Measurements from ENCODE around the gene NRGN. TPM values are rescaled to one million over a fixed set of nuclear protein-coding genes. Genes with fewer than 3 reads are reported as not detected.

Gene NRGN
- polyA plus RNA-seq, 6 donors from 2014 or later, result 1.3 to 8.3 (median 6.0) TPM

DNA sequence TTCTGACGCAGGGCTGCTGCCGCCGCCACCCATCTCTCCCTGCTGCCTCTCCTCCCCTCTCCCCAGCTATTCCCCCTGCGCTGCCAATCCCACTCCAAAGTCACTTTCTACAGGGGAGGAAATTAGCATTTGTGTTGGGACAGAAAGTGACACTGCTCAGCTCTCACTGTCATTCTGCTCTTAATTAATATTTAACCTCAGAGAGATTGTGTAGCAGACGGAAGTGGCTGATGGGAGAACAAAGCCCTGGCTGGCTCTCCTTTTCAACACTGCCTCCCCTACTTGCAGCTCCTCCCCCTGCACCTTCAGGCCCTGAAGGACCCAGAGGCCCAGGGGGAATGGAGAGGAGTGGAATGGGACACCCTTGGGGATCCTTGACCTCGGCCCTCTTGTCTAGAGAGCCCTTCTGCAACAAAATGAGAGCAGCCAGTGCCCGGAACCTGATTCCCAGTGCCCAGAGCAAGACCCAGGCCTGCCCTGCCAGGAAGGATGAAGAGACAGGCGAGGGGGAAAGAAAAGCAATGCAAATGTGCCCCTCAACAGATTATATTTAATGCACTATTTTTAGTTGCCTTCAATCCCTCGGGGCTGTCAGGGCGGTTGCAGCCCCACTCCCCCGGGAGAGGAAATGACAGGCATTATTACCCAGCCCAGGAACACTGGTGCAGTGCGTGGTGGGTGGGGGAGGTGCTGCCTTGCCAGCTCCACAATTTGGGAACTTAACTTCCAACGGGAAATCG is 14.6 kb upstream of the NRGN start:
- H3K27ac Mint-ChIP-seq, result peak overlapping the region in 4 of 6 donors; percentile 52 to 93 (median 62)
- no peaks in the 10 kb centered on the region for H3K9me3 Mint-ChIP-seq
- H3K36me3 Mint-ChIP-seq, result no peaks in the 10 kb centered on the region
- H3K27me3 Mint-ChIP-seq, result peaks cover 21 to 29% (median 22%) of the 10 kb centered on the region in 3 donors
- ATAC-seq (ENCODE audit: low read depth in 2 of 2), result peak; percentile 65 to 77
- DNase-seq, result no peak
- H3K4me1 Mint-ChIP-seq, result peaks cover 54 to 63% (median 56%) of the 10 kb centered on the region in 3 donors
- H3K4me3 Mint-ChIP-seq, result peak overlapping the region; percentile 42 to 91 (median 78)

DNA sequence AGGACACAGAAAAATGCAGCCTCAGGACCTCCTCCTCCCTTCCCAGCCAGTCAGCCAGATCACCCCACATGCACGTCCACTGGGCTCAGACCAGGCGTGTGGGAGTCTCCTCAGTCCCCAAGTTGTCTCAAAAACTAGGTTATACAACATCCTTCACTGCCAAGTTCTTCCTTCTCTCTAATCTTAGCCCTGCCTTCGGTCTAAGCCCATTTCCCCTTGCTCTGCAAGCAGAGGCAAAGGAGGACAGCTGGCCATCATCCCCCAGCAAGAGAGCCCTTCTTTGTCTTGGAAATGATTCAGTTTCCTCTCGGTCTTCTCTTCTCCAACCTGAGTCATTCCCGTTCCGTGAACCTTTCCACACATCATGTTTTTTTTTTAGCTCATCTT is 14.0 kb upstream of the NRGN start:
- H3K4me1 Mint-ChIP-seq, result peaks cover 53 to 63% (median 56%) of the 10 kb centered on the region in 3 donors
- peak overlapping the region in 2 of 6 donors; percentile 40 to 52 for H3K27ac Mint-ChIP-seq
- no peaks in the 10 kb centered on the region for H3K9me3 Mint-ChIP-seq
- peaks cover 18 to 24% (median 21%) of the 10 kb centered on the region in 3 donors for H3K27me3 Mint-ChIP-seq
- peak overlapping the region; percentile 42 to 91 (median 78) for H3K4me3 Mint-ChIP-seq
- DNase-seq (no peak), ATAC-seq (ENCODE audit: low read depth in 2 of 2) (peak in 1 of 2 donors; percentile 41)
- no peaks in the 10 kb centered on the region for H3K36me3 Mint-ChIP-seq

DNA sequence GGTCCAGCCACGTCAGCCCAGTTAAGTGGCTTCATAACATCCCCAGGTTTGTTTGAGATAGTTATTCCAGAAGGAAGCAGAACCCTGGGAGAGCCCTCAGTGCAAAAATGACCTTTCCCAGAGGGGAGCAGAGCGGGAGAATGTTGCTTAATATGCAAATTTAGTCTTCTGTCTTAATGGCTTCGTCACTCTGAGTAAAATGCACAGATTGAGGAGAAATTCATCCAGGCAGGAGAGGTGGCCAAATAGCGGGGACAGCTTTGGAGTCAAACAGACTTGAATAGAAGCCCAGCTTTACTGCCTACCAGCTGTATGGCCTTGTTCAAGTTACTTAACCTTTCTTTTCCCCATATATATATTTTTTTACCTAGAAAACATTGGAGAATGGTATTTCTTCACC is 12.3 kb upstream of the NRGN start:
- Mint-ChIP-seq H3K27me3 (peaks cover 4 to 7% (median 7%) of the 10 kb centered on the region in 3 donors), H3K4me3 (peak overlapping the region in 1 of 8 donors; percentile 68), H3K36me3 (no peaks in the 10 kb centered on the region), H3K27ac (no peak overlapping the region), H3K4me1 (peaks cover 41 to 45% (median 42%) of the 10 kb centered on the region in 3 donors), H3K9me3 (no peaks in the 10 kb centered on the region)
- ATAC-seq (ENCODE audit: low read depth in 2 of 2) (no peak), DNase-seq (no peak)

DNA sequence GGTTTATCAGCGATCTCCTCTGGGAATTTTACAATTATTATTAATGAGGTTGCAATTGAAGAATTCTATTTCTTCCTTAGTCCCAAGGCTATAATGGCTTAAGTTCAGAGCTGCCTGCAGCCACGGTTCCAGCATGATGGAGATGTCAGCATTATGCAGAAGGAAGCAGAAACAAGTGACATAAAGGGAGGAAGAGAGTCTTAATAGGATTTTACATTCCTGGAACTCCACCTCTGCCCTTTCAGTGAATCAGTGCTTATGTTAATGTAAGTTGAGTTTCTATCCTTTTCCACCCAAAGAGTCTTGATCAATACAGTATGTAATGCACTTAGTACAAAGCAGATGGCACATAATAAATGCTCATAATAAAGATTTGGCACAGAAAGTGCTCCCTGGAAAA is 11.6 kb upstream of the NRGN start:
- DNase-seq, result no peak
- H3K27ac Mint-ChIP-seq, result no peak overlapping the region
- peaks cover 0 to under 1% (median under 1%) of the 10 kb centered on the region in 3 donors for H3K27me3 Mint-ChIP-seq
- peaks cover 35 to 38% (median 35%) of the 10 kb centered on the region in 3 donors for H3K4me1 Mint-ChIP-seq
- H3K4me3 Mint-ChIP-seq, result no peak overlapping the region
- H3K9me3 Mint-ChIP-seq, result no peaks in the 10 kb centered on the region
- H3K36me3 Mint-ChIP-seq, result no peaks in the 10 kb centered on the region
- ATAC-seq (ENCODE audit: low read depth in 2 of 2), result no peak

DNA sequence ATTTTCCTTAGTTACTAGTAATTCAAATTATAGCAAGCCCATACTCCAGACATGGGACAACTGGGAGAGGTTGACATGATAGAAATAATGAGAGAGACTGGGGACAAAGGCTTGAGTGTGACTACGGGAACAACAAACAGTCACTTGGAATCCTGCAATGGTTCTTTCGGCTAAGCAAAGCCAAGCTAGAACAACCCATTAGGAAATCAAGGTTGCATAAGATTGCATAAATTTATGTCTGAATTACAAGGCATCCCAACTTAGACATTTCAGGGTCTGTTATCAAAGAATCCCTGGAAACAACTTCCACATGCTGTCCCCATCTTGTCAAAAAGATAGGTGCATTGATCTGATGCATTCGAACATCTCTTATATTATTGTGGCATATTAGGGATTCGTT is 10.2 kb upstream of the NRGN start:
- no peak for ATAC-seq (ENCODE audit: low read depth in 2 of 2)
- no peak for DNase-seq
- Mint-ChIP-seq H3K36me3 (no peaks in the 10 kb centered on the region), H3K4me1 (peaks cover 21 to 24% (median 22%) of the 10 kb centered on the region in 3 donors), H3K27ac (no peak overlapping the region), H3K9me3 (no peaks in the 10 kb centered on the region), H3K27me3 (no peaks in the 10 kb centered on the region), H3K4me3 (no peak overlapping the region)

DNA sequence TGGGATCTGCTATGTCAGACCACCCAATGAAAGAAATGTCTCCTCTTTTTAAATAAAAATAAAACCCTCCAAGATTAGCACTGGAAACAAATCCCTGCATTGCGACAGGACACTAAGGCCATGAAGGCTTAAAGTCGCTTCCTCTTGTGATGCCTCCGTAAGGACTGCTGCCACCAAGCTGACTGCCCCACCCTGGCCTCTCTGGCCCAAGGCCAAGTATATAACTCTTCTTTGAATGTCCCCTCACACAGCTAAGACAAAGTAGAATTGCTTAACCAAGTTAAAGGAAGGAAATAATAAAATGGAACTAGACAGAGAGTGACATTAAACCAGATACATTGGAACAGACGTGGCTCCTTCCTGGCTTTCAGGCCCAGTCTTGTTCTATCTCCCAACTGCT is 7.5 kb upstream of the NRGN start:
- H3K27ac Mint-ChIP-seq, result peak overlapping the region in 1 of 6 donors; percentile 65
- H3K4me3 Mint-ChIP-seq, result no peak overlapping the region
- ATAC-seq (ENCODE audit: low read depth in 2 of 2) (no peak), DNase-seq (no peak)
- H3K4me1 Mint-ChIP-seq, result peaks cover 4 to 9% (median 5%) of the 10 kb centered on the region in 3 donors
- H3K9me3 Mint-ChIP-seq, result no peaks in the 10 kb centered on the region
- H3K36me3 Mint-ChIP-seq, result no peaks in the 10 kb centered on the region
- H3K27me3 Mint-ChIP-seq, result no peaks in the 10 kb centered on the region

DNA sequence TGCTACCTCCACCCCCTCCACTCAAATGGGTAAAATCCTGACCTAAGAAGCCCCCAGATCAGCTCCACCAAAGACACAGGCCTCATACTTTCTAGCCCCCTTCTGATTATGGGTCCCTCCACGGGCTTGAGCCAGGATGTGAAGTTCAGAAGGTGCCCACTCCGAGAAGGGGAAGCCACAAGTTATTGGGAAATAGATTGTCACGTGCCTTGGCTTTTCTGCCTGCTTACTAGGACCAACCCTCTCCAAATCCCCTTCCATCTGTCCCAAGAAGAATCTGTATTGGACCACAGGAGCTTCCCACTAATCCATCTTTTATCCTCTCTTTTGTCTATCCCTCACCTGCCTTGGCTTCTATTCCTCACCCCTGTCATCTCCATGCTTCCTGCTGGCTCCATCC is 3.0 kb upstream of the NRGN start:
- ATAC-seq (ENCODE audit: low read depth in 2 of 2) (no peak), DNase-seq (no peak)
- no peak overlapping the region for H3K4me3 Mint-ChIP-seq
- H3K27me3 Mint-ChIP-seq, result peaks cover 0 to 13% (median 4%) of the 10 kb centered on the region in 3 donors
- H3K36me3 Mint-ChIP-seq, result no peaks in the 10 kb centered on the region
- peak overlapping the region in 1 of 6 donors; percentile 34 for H3K27ac Mint-ChIP-seq
- H3K4me1 Mint-ChIP-seq, result peaks cover 22 to 28% (median 24%) of the 10 kb centered on the region in 3 donors
- no peaks in the 10 kb centered on the region for H3K9me3 Mint-ChIP-seq

DNA sequence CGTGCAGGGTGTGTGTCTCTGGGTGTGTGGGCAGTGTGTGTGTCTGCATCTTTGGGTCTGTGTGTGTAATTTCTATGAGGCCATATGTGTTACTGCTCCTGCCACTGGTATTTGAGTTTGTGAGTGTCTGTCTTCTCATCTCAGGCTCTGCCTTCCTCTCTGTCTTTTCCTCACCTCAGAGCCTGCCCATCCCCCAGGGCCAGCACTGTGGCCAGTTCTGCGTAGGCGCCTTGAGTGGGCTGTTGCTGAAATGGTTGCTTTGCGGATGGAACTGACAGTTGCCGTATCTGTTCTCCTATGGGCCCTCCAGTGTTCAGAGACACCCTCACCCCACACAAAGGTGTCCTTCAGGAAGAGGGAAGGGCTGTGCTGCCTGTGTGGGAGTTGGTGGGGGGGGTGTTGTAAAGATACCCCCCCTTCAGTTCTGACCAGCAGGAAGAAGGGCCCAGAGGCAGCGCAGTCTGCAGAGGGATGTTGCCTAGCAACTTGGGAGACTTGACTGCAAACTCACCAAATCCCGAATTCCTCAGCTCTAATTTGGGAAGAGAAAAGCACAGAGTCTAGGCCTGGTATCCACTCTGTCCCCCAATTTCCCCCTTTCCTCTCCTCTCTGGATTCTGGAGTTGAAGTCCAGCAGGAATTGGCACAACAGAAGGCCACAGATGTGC is 2.0 kb upstream of the NRGN start:
- Mint-ChIP-seq H3K27ac (no peak overlapping the region), H3K4me1 (peaks cover 22 to 31% (median 28%) of the 10 kb centered on the region in 3 donors), H3K9me3 (no peaks in the 10 kb centered on the region), H3K27me3 (peaks cover 0 to 16% (median 7%) of the 10 kb centered on the region in 3 donors), H3K36me3 (no peaks in the 10 kb centered on the region), H3K4me3 (peak overlapping the region in 2 of 8 donors; percentile 17 to 29)
- ATAC-seq (ENCODE audit: low read depth in 2 of 2) (no peak), DNase-seq (no peak)

DNA sequence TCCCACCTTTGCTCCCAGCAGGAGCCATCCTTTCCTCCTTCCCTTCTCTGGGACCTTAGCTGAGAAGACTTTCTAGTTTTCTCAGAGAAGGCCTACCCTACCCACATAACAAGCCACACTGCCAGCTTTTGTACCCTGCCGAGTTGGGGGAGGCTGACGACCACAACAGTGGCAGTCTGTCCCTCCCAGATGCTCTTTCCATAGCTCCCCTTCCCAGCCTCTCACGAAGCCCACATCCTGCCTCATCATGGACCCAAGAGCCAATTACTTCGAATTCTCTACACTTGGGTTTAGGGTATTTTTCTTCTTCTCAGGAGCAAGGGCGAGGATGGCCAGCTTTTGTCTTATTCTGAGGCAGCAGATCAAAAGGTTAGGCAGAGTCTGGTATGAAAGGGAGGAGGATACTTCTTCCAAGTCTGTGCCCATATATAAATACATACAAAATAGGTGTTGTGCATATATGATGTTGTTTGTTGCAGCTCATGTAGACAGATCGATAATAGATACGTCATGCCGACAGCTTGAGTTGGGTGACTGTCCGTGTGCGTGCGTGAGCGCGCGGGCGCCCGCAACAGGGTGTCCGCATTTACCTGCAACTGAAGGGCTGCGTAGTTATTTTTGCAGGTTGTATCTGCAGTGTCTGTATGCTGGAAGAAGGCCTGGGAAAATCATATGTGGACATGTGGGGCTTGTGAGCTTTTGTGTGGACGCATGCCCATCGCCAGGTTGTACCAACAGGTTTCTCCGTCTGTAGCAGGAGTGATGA is 846 bp upstream of the NRGN start:
- ATAC-seq (ENCODE audit: low read depth in 2 of 2) (no peak), DNase-seq (no peak)
- Mint-ChIP-seq H3K9me3 (no peaks in the 10 kb centered on the region), H3K4me3 (peak overlapping the region; percentile 84 to 95 (median 91)), H3K27me3 (peaks cover 0 to 16% (median 7%) of the 10 kb centered on the region in 3 donors), H3K4me1 (peaks cover 22 to 31% (median 28%) of the 10 kb centered on the region in 3 donors), H3K27ac (peak overlapping the region in 3 of 6 donors; percentile 79 to 86 (median 79)), H3K36me3 (no peaks in the 10 kb centered on the region)

DNA sequence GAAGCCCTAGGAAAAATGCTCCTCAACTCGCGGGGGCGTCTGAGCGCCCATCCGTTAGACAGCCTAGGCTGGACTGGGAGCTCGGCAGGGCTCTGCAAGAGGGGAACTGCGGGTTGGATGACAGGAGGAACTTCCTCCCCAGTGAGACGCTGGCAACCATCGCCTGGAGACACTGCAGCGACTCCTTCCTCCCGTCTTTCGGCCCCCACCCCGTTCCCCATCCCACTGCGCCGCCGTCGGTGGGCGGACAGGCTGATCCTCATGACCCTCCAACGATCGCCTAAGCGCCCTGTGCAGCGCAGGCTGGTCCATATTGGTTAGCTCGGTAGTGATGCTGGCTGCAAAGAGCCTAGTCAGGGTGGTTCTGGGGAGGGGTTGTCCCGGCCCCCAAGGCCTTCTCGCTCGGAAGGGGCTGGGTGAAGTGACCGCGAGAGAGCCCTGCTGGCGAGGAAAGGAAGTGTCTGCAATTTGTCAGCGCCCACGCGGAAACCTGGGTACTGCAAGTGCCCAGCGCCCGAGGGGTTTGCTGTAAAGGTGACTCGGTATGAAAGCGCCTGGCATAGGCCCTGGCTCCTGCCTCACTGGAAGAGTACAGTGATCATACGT is 638 bp downstream of the NRGN start:
- no peaks in the 10 kb centered on the region for H3K9me3 Mint-ChIP-seq
- H3K36me3 Mint-ChIP-seq, result no peaks in the 10 kb centered on the region
- DNase-seq (peak; percentile 57), ATAC-seq (ENCODE audit: low read depth in 2 of 2) (peak; percentile 67 to 68)
- peak overlapping the region in 3 of 6 donors; percentile 39 to 80 (median 53) for H3K27ac Mint-ChIP-seq
- H3K27me3 Mint-ChIP-seq, result peaks cover 0 to 16% (median 7%) of the 10 kb centered on the region in 3 donors
- H3K4me1 Mint-ChIP-seq, result peaks cover 26 to 39% (median 32%) of the 10 kb centered on the region in 3 donors
- H3K4me3 Mint-ChIP-seq, result peak overlapping the region; percentile 84 to 95 (median 91)

DNA sequence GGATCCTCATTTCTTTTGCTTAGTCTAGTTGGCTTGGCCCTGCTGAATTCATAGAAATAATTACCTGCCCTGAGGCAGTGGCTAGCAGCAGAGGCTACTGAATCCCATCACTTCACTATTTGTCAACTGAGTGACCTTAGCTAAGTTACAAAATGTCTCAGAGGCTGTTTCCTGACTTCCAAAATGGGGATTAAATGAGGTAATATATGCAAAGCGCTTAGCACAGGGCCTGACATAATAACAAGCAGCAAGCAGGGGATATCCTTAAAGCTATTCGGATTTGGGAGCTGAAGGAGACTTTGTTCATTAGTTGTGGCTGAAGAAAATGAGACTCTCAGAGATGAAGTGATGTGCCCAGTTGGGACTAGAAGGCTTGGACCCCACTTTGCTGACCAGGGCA is 2.8 kb downstream of the NRGN start:
- Mint-ChIP-seq H3K9me3 (no peaks in the 10 kb centered on the region), H3K27ac (no peak overlapping the region), H3K27me3 (peaks cover 0 to 16% (median 7%) of the 10 kb centered on the region in 3 donors), H3K4me1 (peaks cover 33 to 54% (median 42%) of the 10 kb centered on the region in 3 donors), H3K36me3 (no peaks in the 10 kb centered on the region), H3K4me3 (peak overlapping the region in 1 of 8 donors; percentile 80)
- no peak for DNase-seq
- no peak for ATAC-seq (ENCODE audit: low read depth in 2 of 2)

DNA sequence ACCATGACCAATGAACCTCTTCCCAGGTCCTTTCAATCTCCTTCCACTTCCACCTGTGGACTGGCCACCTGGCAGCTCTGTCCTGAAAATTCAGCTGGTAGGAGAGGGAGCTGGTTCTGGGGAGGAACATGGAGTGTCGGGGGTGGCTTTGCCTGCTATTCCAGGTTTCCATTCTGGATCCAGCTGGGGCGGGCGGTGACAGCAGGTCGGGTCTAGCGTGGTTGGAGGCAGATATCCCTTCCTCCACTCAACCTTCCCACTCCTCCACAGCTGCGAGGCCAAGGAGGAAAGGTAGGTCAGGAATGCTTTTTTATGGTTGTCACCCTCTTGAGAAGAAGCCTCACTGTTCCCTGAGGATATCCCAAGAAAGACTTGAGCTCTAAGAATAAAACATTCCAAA is 3.3 kb downstream of the NRGN start:
- Mint-ChIP-seq H3K27ac (no peak overlapping the region), H3K4me3 (peak overlapping the region in 1 of 8 donors; percentile 80)
- DNase-seq, result no peak

More for the DNA sequence above, 3.3 kb downstream of the NRGN start:
- Mint-ChIP-seq H3K27me3 (peaks cover 0 to 16% (median 7%) of the 10 kb centered on the region in 3 donors), H3K4me1 (peaks cover 33 to 55% (median 47%) of the 10 kb centered on the region in 3 donors), H3K36me3 (no peaks in the 10 kb centered on the region), H3K9me3 (no peaks in the 10 kb centered on the region)
- ATAC-seq (ENCODE audit: low read depth in 2 of 2), result no peak

All from naive B cell (primary cell).